SJCRH30 (cell line): ENCODE measurements around the gene MRPS27. TPM values are rescaled to one million over a fixed set of nuclear protein-coding genes. Genes with fewer than 3 reads are reported as not detected.

Experiments
- DNase-seq, 2 experiments: peaks; one replicate each; pipeline ENCODE4 v3.0.0-alpha.2; 2015 to 2020
- H3K27ac ChIP-seq: fragments of 250-450 bp; sonication (Bioruptor Pico); 2 replicates; pipeline ENCODE4 v1.5.1; 2020; ENCODE audit warnings: mild to moderate bottlenecking, moderate library complexity
- H3K27me3 ChIP-seq: fragments of 250-450 bp; sonication (Bioruptor Pico); 2 replicates; pipeline ENCODE4 v1.5.1; 2020; ENCODE audit warnings: mild to moderate bottlenecking, moderate library complexity
- H3K36me3 ChIP-seq: fragments of 250-450 bp; sonication (Bioruptor Pico); 2 replicates; pipeline ENCODE4 v1.5.1; 2020; ENCODE audit warnings: mild to moderate bottlenecking, moderate library complexity
- H3K4me1 ChIP-seq: fragments of 250-450 bp; sonication (Bioruptor Pico); 2 replicates; pipeline ENCODE4 v1.5.1; 2020; ENCODE audit warnings: mild to moderate bottlenecking, moderate library complexity
- H3K4me3 ChIP-seq: fragments of 250-450 bp; sonication (Bioruptor Pico); 2 replicates; pipeline ENCODE4 v1.5.1; 2020; ENCODE audit warnings: mild to moderate bottlenecking, moderate library complexity
- H3K9me3 ChIP-seq: fragments of 250-450 bp; sonication (Bioruptor Pico); replicated peaks from 2 replicates; pipeline ENCODE4 v1.5.1; 2020; ENCODE audit warnings: mild to moderate bottlenecking, moderate library complexity
- total RNA-seq: library from RNA; depleted of rRNA; stranded (reverse); fragments of >200 nt; shearing (Covaris generic); gene quantifications from 2 replicates; pipeline ENCODE4 v1.2.3, GENCODE V29; 2014

MRPS27 gene
- total RNA-seq, 1 experiment from 2014 or later, result 105 TPM

- no peak for DNase-seq
- Histone ChIP-seq H3K27me3 (no peaks in the 10 kb centered on the region), H3K27ac (no peak overlapping the region), H3K4me3 (no peak overlapping the region), H3K36me3 (peaks cover 36% of the 10 kb centered on the region), H3K9me3 (no peaks in the 10 kb centered on the region), H3K4me1 (peaks cover 3% of the 10 kb centered on the region; the same call in 1 of the 2 replicates)
These were observed 87.2 kb downstream of the MRPS27 start for GRCh38 chr5:72232838-72233237.

- H3K27ac ChIP-seq, result no peak overlapping the region
- H3K4me1 ChIP-seq, result peaks cover 3% of the 10 kb centered on the region; the same call in 1 of the 2 replicates
- no peak overlapping the region for H3K4me3 ChIP-seq
- no peak for DNase-seq
- H3K27me3 ChIP-seq, result no peaks in the 10 kb centered on the region
- H3K9me3 ChIP-seq, result no peaks in the 10 kb centered on the region
- H3K36me3 ChIP-seq, result peaks cover 37% of the 10 kb centered on the region
These were observed 87.9 kb downstream of the MRPS27 start for GRCh38 chr5:72231991-72232703.

GRCh38 chr5:72228960-72229359 is 91.1 kb downstream of the MRPS27 start:
- no peak for DNase-seq
- Histone ChIP-seq H3K27me3 (no peaks in the 10 kb centered on the region), H3K27ac (no peak overlapping the region), H3K4me3 (no peak overlapping the region), H3K9me3 (no peaks in the 10 kb centered on the region), H3K36me3 (peaks cover 58% of the 10 kb centered on the region), H3K4me1 (peaks cover 2% of the 10 kb centered on the region)

GRCh38 chr5:72226950-72227349 is 93.1 kb downstream of the MRPS27 start:
- Histone ChIP-seq H3K9me3 (no peaks in the 10 kb centered on the region), H3K27ac (no peak overlapping the region), H3K27me3 (no peaks in the 10 kb centered on the region), H3K36me3 (peaks cover 63% of the 10 kb centered on the region), H3K4me3 (no peak overlapping the region), H3K4me1 (peaks cover 9% of the 10 kb centered on the region)
- no peak for DNase-seq

- H3K27me3 ChIP-seq, result no peaks in the 10 kb centered on the region
- peaks cover 62% of the 10 kb centered on the region for H3K36me3 ChIP-seq
These were observed 94.3 kb downstream of the MRPS27 start for GRCh38 chr5:72225741-72226140.

GRCh38 chr5:72224946-72225463 is 95.0 kb downstream of the MRPS27 start:
- no peak for DNase-seq
- Histone ChIP-seq H3K36me3 (peaks cover 63% of the 10 kb centered on the region), H3K4me3 (no peak overlapping the region), H3K4me1 (peaks cover 9% of the 10 kb centered on the region), H3K27me3 (no peaks in the 10 kb centered on the region), H3K27ac (no peak overlapping the region), H3K9me3 (no peaks in the 10 kb centered on the region)

More at GRCh38 chr5:72225741-72226140, 94.3 kb downstream of the MRPS27 start:
- peaks cover 9% of the 10 kb centered on the region for H3K4me1 ChIP-seq
- DNase-seq, result no peak
- no peak overlapping the region for H3K4me3 ChIP-seq
- no peaks in the 10 kb centered on the region for H3K9me3 ChIP-seq
- H3K27ac ChIP-seq, result no peak overlapping the region

- H3K4me1 ChIP-seq, result peaks cover 9% of the 10 kb centered on the region
- H3K27ac ChIP-seq, result peak overlapping the region; percentile 27; the same call in 1 of the 2 replicates
- H3K9me3 ChIP-seq, result no peaks in the 10 kb centered on the region
- DNase-seq, result no peak
- H3K4me3 ChIP-seq, result no peak overlapping the region
- peaks cover 69% of the 10 kb centered on the region for H3K36me3 ChIP-seq
- no peaks in the 10 kb centered on the region for H3K27me3 ChIP-seq
These were observed 96.7 kb downstream of the MRPS27 start for GRCh38 chr5:72223371-72223770.

- H3K9me3 ChIP-seq, result no peaks in the 10 kb centered on the region
- no peak overlapping the region for H3K27ac ChIP-seq
- H3K4me1 ChIP-seq, result peaks cover 9% of the 10 kb centered on the region
- no peak overlapping the region for H3K4me3 ChIP-seq
- H3K27me3 ChIP-seq, result no peaks in the 10 kb centered on the region
- DNase-seq, result no peak
- peaks cover 77% of the 10 kb centered on the region for H3K36me3 ChIP-seq
These were observed 97.5 kb downstream of the MRPS27 start for GRCh38 chr5:72222521-72222920.

- Histone ChIP-seq H3K4me3 (no peak overlapping the region), H3K27ac (no peak overlapping the region), H3K9me3 (no peaks in the 10 kb centered on the region), H3K27me3 (no peaks in the 10 kb centered on the region), H3K4me1 (peaks cover 9% of the 10 kb centered on the region), H3K36me3 (peaks cover 75% of the 10 kb centered on the region)
- DNase-seq, result no peak
These were observed 98.5 kb downstream of the MRPS27 start for GRCh38 chr5:72221541-72221940.

- Histone ChIP-seq H3K9me3 (no peaks in the 10 kb centered on the region), H3K4me1 (peaks cover 9% of the 10 kb centered on the region), H3K36me3 (peaks cover 79% of the 10 kb centered on the region), H3K4me3 (no peak overlapping the region), H3K27me3 (no peaks in the 10 kb centered on the region), H3K27ac (no peak overlapping the region)
- no peak for DNase-seq
These were observed 98.9 kb downstream of the MRPS27 start for GRCh38 chr5:72221099-72221498.

GRCh38 chr5:72216756-72217155 is 103.3 kb downstream of the MRPS27 start:
- Histone ChIP-seq H3K27ac (no peak overlapping the region), H3K27me3 (no peaks in the 10 kb centered on the region), H3K9me3 (peaks cover 2% of the 10 kb centered on the region; the same call in 1 of the 2 replicates), H3K4me3 (no peak overlapping the region), H3K4me1 (no peaks in the 10 kb centered on the region), H3K36me3 (peaks cover 47% of the 10 kb centered on the region)
- DNase-seq, result no peak

- Histone ChIP-seq H3K4me1 (no peaks in the 10 kb centered on the region), H3K27me3 (no peaks in the 10 kb centered on the region), H3K4me3 (no peak overlapping the region), H3K27ac (no peak overlapping the region), H3K36me3 (peaks cover 29% of the 10 kb centered on the region), H3K9me3 (peaks cover 2% of the 10 kb centered on the region; the same call in 1 of the 2 replicates)
- no peak for DNase-seq
These were observed 105.9 kb downstream of the MRPS27 start for GRCh38 chr5:72214168-72214567.

GRCh38 chr5:72213482-72213881 is 106.6 kb downstream of the MRPS27 start:
- DNase-seq, result no peak
- Histone ChIP-seq H3K27me3 (no peaks in the 10 kb centered on the region), H3K36me3 (peaks cover 22% of the 10 kb centered on the region), H3K4me3 (no peak overlapping the region), H3K9me3 (peaks cover 2% of the 10 kb centered on the region; the same call in 1 of the 2 replicates), H3K4me1 (no peaks in the 10 kb centered on the region), H3K27ac (no peak overlapping the region)

GRCh38 chr5:72212171-72212570 is 107.9 kb downstream of the MRPS27 start:
- Histone ChIP-seq H3K9me3 (peaks cover 2% of the 10 kb centered on the region; the same call in 1 of the 2 replicates), H3K27me3 (no peaks in the 10 kb centered on the region), H3K4me1 (no peaks in the 10 kb centered on the region), H3K36me3 (peaks cover 10% of the 10 kb centered on the region), H3K4me3 (no peak overlapping the region), H3K27ac (no peak overlapping the region)
- no peak for DNase-seq

- Histone ChIP-seq H3K4me3 (no peak overlapping the region), H3K4me1 (peaks cover 4% of the 10 kb centered on the region), H3K27ac (no peak overlapping the region), H3K9me3 (peaks cover 2% of the 10 kb centered on the region; the same call in 1 of the 2 replicates), H3K36me3 (peaks cover 5% of the 10 kb centered on the region), H3K27me3 (no peaks in the 10 kb centered on the region)
- peak in 1 of 2 experiments; percentile 25 for DNase-seq
These were observed 109.0 kb downstream of the MRPS27 start for GRCh38 chr5:72210888-72211678.
